ENCODE measurements around the gene RPL22. TPM values are rescaled to one million over a fixed set of nuclear protein-coding genes. Genes with fewer than 3 reads are reported as not detected.
"Not testable (repeated sequence)": the region's sequence is repeated elsewhere in the genome, so short reads cannot be mapped to it uniquely, and the experiment has no call there.

Gene RPL22
- total and polyA plus RNA-seq, 2 of the 8 experiments (the other 6 are each of a cell fraction or from before 2014, with no cell fraction given): 133 to 521 TPM

GRCh38 chr1:6219641-6220040, 20.2 kb upstream of the RPL22 start:
- H2AK5ac ChIP-seq (ENCODE audit: low read depth, low read length); H3K23ac ChIP-seq (ENCODE audit: insufficient read length); H3K79me1 ChIP-seq (ENCODE audit: low read depth, low read length); H2BK5ac ChIP-seq (ENCODE audit: low read depth, low read length); FAIRE-seq; H3K56ac ChIP-seq (replicated peaks; ENCODE audit: insufficient read length, low read depth, low read length); H3K14ac ChIP-seq (ENCODE audit: insufficient read length); H3K79me2 ChIP-seq (ENCODE audit: control insufficient read depth in 1 of 2, insufficient read depth in 2 of 2, low read length in 2 of 2); H3K4me3 ChIP-seq (ENCODE audit: extremely low read depth in 1 of 4, insufficient read depth in 2 of 4, low read depth in 3 of 4, low read length in 4 of 4); H3K23me2 ChIP-seq (ENCODE audit: low read depth, low read length); H2BK20ac ChIP-seq (ENCODE audit: low read length); H2AFZ ChIP-seq (ENCODE audit: low read length); H2BK12ac ChIP-seq (ENCODE audit: low read depth, low read length); H3K9ac ChIP-seq (replicated peaks in 1 of 4; ENCODE audit: extremely low read depth in 1 of 4, low read depth in 3 of 4, low read length in 3 of 4); H3K4ac ChIP-seq (replicated peaks; ENCODE audit: insufficient read length, low read depth, low read length); H3K27ac ChIP-seq (ENCODE audit: low read depth, low read length); H3K4me2 ChIP-seq (ENCODE audit: insufficient read depth in 1 of 2, low read depth in 2 of 2, low read length in 2 of 2); H4K8ac ChIP-seq (ENCODE audit: extremely low read depth, insufficient read depth, low read length); H3K9me3 ChIP-seq (ENCODE audit: insufficient read depth in 2 of 2, low read depth in 1 of 2, low read length in 1 of 2); H3K4me1 ChIP-seq (replicated peaks in 1 of 4; ENCODE audit: control insufficient read depth in 3 of 4, insufficient read depth in 4 of 4, low read length in 3 of 4); H4K20me1 ChIP-seq (replicated peaks in 1 of 2; ENCODE audit: control insufficient read depth in 1 of 2, insufficient read depth in 2 of 2, low read length in 2 of 2); H4K91ac ChIP-seq (replicated peaks; ENCODE audit: insufficient read length, low read length); H3K18ac ChIP-seq (ENCODE audit: extremely low read depth, low read length); H3K27me3 ChIP-seq (replicated peaks in 1 of 4; ENCODE audit: control insufficient read depth in 3 of 4, extremely low read depth in 1 of 4, insufficient read depth in 3 of 4, low read length in 3 of 4); H4K5ac ChIP-seq (ENCODE audit: insufficient read length, low read depth, low read length); H2BK120ac ChIP-seq (replicated peaks; ENCODE audit: low read depth, low read length); H2BK15ac ChIP-seq (ENCODE audit: low read length); DNase-seq (ENCODE audit: low read depth in 1 of 2, low spot score in 2 of 2): not testable (repeated sequence)
- H3K36me3 ChIP-seq (ENCODE audit: control insufficient read depth in 2 of 4, insufficient read depth in 4 of 4, low read length in 3 of 4): peaks cover 9 to 31% (median 13%) of the 10 kb centered on the region in 4 experiments; a peak in 7 of 8 replicates
- CTCF ChIA-PET (ENCODE audit: partially characterized antibody): interaction anchor here (1.3 to 10.4 kb wide), 6 partner anchors 9 to 203 kb away, joined by 4 to 74 read pairs (median 7); partner anchors contain the start of gene RNF207
- 90% methylated on average over 11 of the region's 11 CpGs; no CpG with 5 or more reads in 1 of the 2 experiments for WGBS, 2 experiments (ENCODE audit: extremely low coverage in 1 of 2, insufficient coverage in 1 of 2, insufficient read length in 1 of 2, insufficient replicate concordance in 2 of 2, low coverage in 1 of 2, low lambda C conversion rate in 2 of 2, missing lambda C conversion rate in 1 of 2)
- POLR2A ChIA-PET (ENCODE audit: partially characterized antibody): interaction anchor here (2.0 to 5.1 kb wide), 3 partner anchors 8 to 15 kb away, joined by 5 to 28 read pairs (median 14); partner anchors contain the start of gene RNF207
